K562 (cell line): Measurements from ENCODE around the gene PSMC2. TPM values are rescaled to one million over a fixed set of nuclear protein-coding genes. Genes with fewer than 3 reads are reported as not detected.

Source experiments
- ATAC-seq: fragments of 200-7000 bp; cut with Tn5 transposase; 3 replicates; pipeline ENCODE4 v1.9.1; 2020; ENCODE audit warnings: moderate library complexity
- BruUV-seq: library from RNA; stranded (reverse); fragments of 400-500 nt; replicated peaks from 2 replicates; lab custom pipeline; 2021; lab: Mats Ljungman, UMichigan
- CTCF ChIA-PET: fragments of 300-600 bp; formaldehyde crosslinking; extraction: SDS; loops from one replicate; lab custom pipeline; 2021; ENCODE audit warnings: low intra/inter-chr PET ratio; lab: Yijun Ruan, JAX
- POLR2A ChIA-PET: fragments of 300-600, 350-650 bp; sonication (Branson Sonifier 250); formaldehyde crosslinking; extraction: SDS; loops from one replicate; lab custom pipeline; 2021; ENCODE audit warnings: antibody characterized with exemption, inconsistent platforms; lab: Yijun Ruan, JAX
- DNase-seq, 4 experiments: peaks; one replicate each; pipeline versions ENCODE4 v3.0.0 to v3.0.0-alpha.2; 2011 to 2018; ENCODE audit warnings: low spot score in 3 of 4, mixed read lengths in 3 of 4; ENCODE audit errors: extremely low read depth in 1 of 4
- FAIRE-seq: peaks from 2 replicates; lab custom pipeline; 2011; peaks lifted over from hg19 to GRCh38; lab: Jason Lieb, UNC
- H2AFZ ChIP-seq: 2 replicates; pipeline ENCODE4 v1.6.0; 2011; ENCODE audit warnings: low read depth, low read length, control low read depth, inconsistent platforms
- H3K27ac ChIP-seq: fragments of 200-600 bp; 3 replicates; pipeline ENCODE4 v1.8.0; 2011; ENCODE audit warnings: low read depth, mild to moderate bottlenecking, control low read depth, inconsistent platforms, low read length, moderate library complexity, mixed read lengths; ENCODE audit errors: extremely low read depth
- H3K27me3 ChIP-seq, 2 experiments: fragments of 300-600 bp in 1 of 2; 2 replicates in 1 of 2; 3 replicates in 1 of 2; pipeline versions ENCODE4 v1.6.0 to v1.8.0; 2011; ENCODE audit warnings: inconsistent platforms in 2 of 2, low read length in 2 of 2, mild to moderate bottlenecking in 1 of 2, mixed read lengths in 1 of 2, moderate library complexity in 1 of 2; ENCODE audit not compliant: control insufficient read depth in 2 of 2, insufficient read depth in 2 of 2
- H3K36me3 ChIP-seq: fragments of 300-600 bp; 3 replicates; pipeline ENCODE4 v1.8.0; 2011; ENCODE audit warnings: mild to moderate bottlenecking, low read length, inconsistent platforms; ENCODE audit not compliant: control insufficient read depth, insufficient read depth
- H3K4me1 ChIP-seq, 2 experiments: fragments of 200-600 bp in 1 of 2; replicated peaks in 1 of 2; 2 replicates in 1 of 2; 3 replicates in 1 of 2; pipeline versions ENCODE4 v1.5.1 to v1.8.0; 2011; ENCODE audit warnings: inconsistent platforms in 2 of 2, low read length in 2 of 2, mild to moderate bottlenecking in 1 of 2, mixed read lengths in 1 of 2, moderate library complexity in 1 of 2; ENCODE audit not compliant: control insufficient read depth in 2 of 2, insufficient read depth in 2 of 2
- H3K4me2 ChIP-seq: 2 replicates; pipeline ENCODE4 v1.6.1; 2011; ENCODE audit warnings: low read length, control low read depth, inconsistent platforms, mixed read lengths; ENCODE audit not compliant: insufficient read depth
- H3K4me3 ChIP-seq: fragments of 200-600 bp; sonication (generic), shearing (Covaris generic); 2 replicates; pipeline ENCODE4 v1.5.1; 2016; ENCODE audit warnings: control low read depth, inconsistent platforms
- H3K79me2 ChIP-seq: fragments of 200-600 bp; 3 replicates; pipeline ENCODE4 v1.8.0; 2011; ENCODE audit warnings: low read length, inconsistent platforms; ENCODE audit not compliant: control insufficient read depth, insufficient read depth
- H3K9ac ChIP-seq, 2 experiments: 2 replicates each; pipeline versions ENCODE4 v1.6.0 to v1.6.1; 2011; ENCODE audit warnings: low read depth in 2 of 2, low read length in 2 of 2, control low read depth in 1 of 2, inconsistent platforms in 1 of 2, mild to moderate bottlenecking in 1 of 2, mixed read lengths in 1 of 2; ENCODE audit not compliant: insufficient read depth in 1 of 2
- H3K9me1 ChIP-seq: one replicate; pipeline ENCODE4 v1.6.0; 2011; ENCODE audit warnings: inconsistent platforms, mild to moderate bottlenecking, low read length, moderate library complexity; ENCODE audit not compliant: control insufficient read depth, insufficient read depth
- H3K9me3 ChIP-seq: replicated peaks from 2 replicates; pipeline ENCODE4 v1.5.1; 2011; ENCODE audit warnings: low read depth, low read length, inconsistent platforms; ENCODE audit not compliant: control insufficient read depth, insufficient read depth
- H4K20me1 ChIP-seq: replicated peaks from 2 replicates; pipeline ENCODE4 v1.6.1; 2011; ENCODE audit warnings: low read length, inconsistent platforms, mixed read lengths; ENCODE audit not compliant: control insufficient read depth, insufficient read depth
- DPF2 ChIP-seq: fragments of 450-650 bp; IDR thresholded peaks from 2 replicates; pipeline ENCODE4 v1.6.1; 2016
- EP400 ChIP-seq: fragments of 450-650 bp; IDR thresholded peaks from 2 replicates; pipeline ENCODE4 v1.6.1; 2017; ENCODE audit warnings: antibody characterized with exemption, mild to moderate bottlenecking, moderate library complexity
- ETS1 ChIP-seq: conservative IDR thresholded peaks from 2 replicates; pipeline ENCODE4 v1.6.1; 2011; ENCODE audit warnings: low read depth, mild to moderate bottlenecking, low read length; ENCODE audit not compliant: control insufficient read depth
- KHSRP ChIP-seq: fragments of 450-650 bp; IDR thresholded peaks from 2 replicates; pipeline ENCODE4 v1.6.1; 2017
- RNF219 ChIP-seq: fragments of 250-450 bp; sonication (Bioruptor Pico); IDR thresholded peaks from 2 replicates; pipeline ENCODE4 v1.5.0; 2022; ENCODE audit warnings: mild to moderate bottlenecking
- SMAD2 ChIP-seq: fragments of 150-350 bp; IDR thresholded peaks from 2 replicates; pipeline ENCODE4 v1.6.1; 2014; ENCODE audit warnings: low read depth, mild to moderate bottlenecking, low read length
- ZNF780A ChIP-seq: fragments of 250-450 bp; sonication (Bioruptor Pico); IDR thresholded peaks from 2 replicates; pipeline ENCODE4 v1.5.0; 2021; ENCODE audit warnings: mild to moderate bottlenecking
- whole genome bisulfite sequencing: fragments of 100-300 bp; shearing (Covaris generic); methylation state at CpG from one replicate; pipeline ENCODE4 v1.1.6; 2016; ENCODE audit warnings: low coverage, mixed read lengths; ENCODE audit not compliant: insufficient coverage; ENCODE audit errors: missing lambda C conversion rate; 5-methylcytosine and 5-hydroxymethylcytosine counted together
- in situ Hi-C: fragments of 300-500 bp; cut with MboI; formaldehyde crosslinking; loops from 4 replicates; pipeline ENCODE4 v1.15.0; 2018; ENCODE audit warnings: inconsistent platforms, mixed read lengths
- intact Hi-C: fragments of 100-400 bp; cut with micrococcal nuclease; formaldehyde crosslinking; loops from 2 replicates; pipeline ENCODE4 v1.14.2; 2022
- polyA plus RNA-seq, 8 experiments: library from polyadenylated mRNA; depleted of rRNA in 4 of 8; stranded (reverse) in 5 of 8; unstranded in 3 of 8; fragments of >200 nt; fragmentation: Nextera tagmentation in 2 of 8; fragmentation: Illumina TruSeq in 1 of 8; extraction: Ambion mirVana in 2 of 8; extraction: Trizol in 1 of 8; gene quantifications; 2 replicates each; pipeline versions ENCODE4 v1.2.1 to v1.2.3, GENCODE V29; 2011 to 2014; ENCODE audit warnings: inconsistent platforms in 1 of 8, missing spikeins in 1 of 8
- total RNA-seq, 7 experiments: library from RNA; depleted of rRNA in 6 of 7; stranded (reverse); fragments of >200 nt in 6 of 7; fragmentation: Illumina TruSeq in 2 of 7; extraction: Trizol in 2 of 7; gene quantifications; 2 replicates each; pipeline versions ENCODE4 v1.2.1 to v1.2.3, GENCODE V29; 2011 to 2021; ENCODE audit warnings: low replicate concordance in 1 of 7

PSMC2 gene
- total and polyA plus RNA-seq, 9 of the 15 experiments (the other 6 are each of a cell fraction or from before 2014, with no cell fraction given), result 316 to 1,105 (median 511) TPM

- Histone ChIP-seq H3K4me2 (peak overlapping the region; percentile 94), H3K27me3 (no peaks in the 10 kb centered on the region), H3K9me3 (no peaks in the 10 kb centered on the region), H3K79me2 (peaks cover 86% of the 10 kb centered on the region), H3K4me3 (peak overlapping the region; percentile 83), H3K36me3 (peaks cover 52% of the 10 kb centered on the region), H3K27ac (peak overlapping the region; percentile 17; the same call in 1 of the 3 replicates), H2AFZ (no peak overlapping the region), H3K9me1 (no peaks in the 10 kb centered on the region), H4K20me1 (no peaks in the 10 kb centered on the region; the same call in 1 of the 2 replicates), H3K4me1 (peaks cover 8 to 12% of the 10 kb centered on the region in 2 experiments; a peak in 3 of 5 replicates), H3K9ac (peak overlapping the region; percentile 62 to 99; a peak in 3 of 4 replicates)
- no peak for ATAC-seq
- in situ Hi-C loops (no loop called here), intact Hi-C loops (loop anchor here (5.0 kb wide), 1 partner anchor 53 kb away; the partner anchor contains the start of gene PMPCB)
- WGBS, result 0% methylated on average over 1 of the region's 1 CpG
- no peak for FAIRE-seq
- POLR2A ChIA-PET, result interaction anchor here (1.1 to 1.4 kb wide), 2 partner anchors 16 to 30 kb away, joined by 3 to 4 read pairs; no protein-coding TSS in a partner anchor
- no peak for TF ChIP-seq RNF219 (CRISPR knock-in tag)
- 0 out of 2 replicates have a peak, but pooled peaks have one; percentile 12 for TF ChIP-seq KHSRP
- TF ChIP-seq EP400, result no peak
- TF ChIP-seq ETS1, result no peak
- TF ChIP-seq SMAD2, result no peak
- no peak for TF ChIP-seq ZNF780A (CRISPR knock-in tag)
- TF ChIP-seq DPF2, result 0 out of 2 replicates have a peak, but pooled peaks have one; percentile 8
- CTCF ChIA-PET, result no interaction called here
- BruUV-seq, result no TSS peak
- DNase-seq, result no peak
Measured at GRCh38 chr7:103349805-103350204, 2.4 kb downstream of the PSMC2 start.
